Activated CD4-positive, alpha-beta T cell treated with anti-CD3 and anti-CD28 coated beads for 24 hours (primary cell): ENCODE data around the gene CD109.

Experiments used
- DNase-seq, 2 donors: peaks; one replicate each; pipeline ENCODE4 v3.0.0-alpha.2; 2020; ENCODE audit warnings: low read depth in 2 of 2

The CD109 gene

DNA sequence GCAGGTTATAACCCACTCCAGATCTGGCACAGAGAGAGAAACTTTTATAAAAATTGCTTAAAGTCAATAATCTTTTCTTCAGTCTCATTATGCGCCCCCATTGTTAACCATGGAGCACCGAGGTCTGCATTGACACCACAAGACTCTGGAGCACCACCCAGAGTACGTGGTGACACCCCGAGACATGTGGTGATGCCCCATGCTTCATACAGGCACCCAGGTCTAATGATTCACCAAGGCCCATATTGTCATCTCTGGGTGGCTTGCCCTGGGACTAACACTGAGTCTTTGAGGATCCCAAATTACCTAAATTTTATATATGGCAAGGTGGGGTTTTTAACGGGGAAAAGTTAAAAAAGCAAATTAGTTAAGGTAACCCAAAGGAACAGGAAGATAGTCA, 31.1 kb downstream of the CD109 start:
- no peak for DNase-seq

DNA sequence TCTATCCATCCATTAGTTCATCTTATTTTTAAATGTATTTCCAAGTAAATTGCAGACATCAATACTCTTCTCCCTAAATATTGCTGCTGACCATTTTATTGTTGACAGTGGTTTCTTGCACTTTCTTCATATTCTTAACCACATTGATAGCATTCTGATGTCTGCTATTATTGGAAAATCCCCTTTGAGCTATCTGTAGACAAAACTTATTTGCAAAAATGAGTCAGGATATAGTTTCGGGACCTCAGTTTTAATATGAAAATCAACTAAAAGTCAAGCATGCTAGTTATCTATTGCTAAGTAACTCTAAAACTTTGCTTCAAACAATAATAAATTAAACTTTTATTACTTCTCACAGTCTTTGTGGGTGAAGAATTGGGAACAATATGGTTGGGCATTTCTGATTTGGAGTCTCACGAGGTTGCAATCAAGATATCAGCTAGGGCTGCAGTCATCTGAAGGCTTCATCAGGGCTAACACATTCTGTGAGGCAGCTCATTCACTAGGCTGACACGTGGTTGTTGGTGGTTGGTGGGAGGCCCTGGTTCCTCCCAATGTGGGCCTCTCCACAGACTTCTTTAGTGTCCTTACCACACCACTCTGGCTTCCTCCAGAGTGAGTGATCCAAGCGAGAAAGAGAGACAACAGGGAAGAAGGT, 32.7 kb downstream of the CD109 start:
- peak in 1 of 2 donors; percentile 38 for DNase-seq

DNA sequence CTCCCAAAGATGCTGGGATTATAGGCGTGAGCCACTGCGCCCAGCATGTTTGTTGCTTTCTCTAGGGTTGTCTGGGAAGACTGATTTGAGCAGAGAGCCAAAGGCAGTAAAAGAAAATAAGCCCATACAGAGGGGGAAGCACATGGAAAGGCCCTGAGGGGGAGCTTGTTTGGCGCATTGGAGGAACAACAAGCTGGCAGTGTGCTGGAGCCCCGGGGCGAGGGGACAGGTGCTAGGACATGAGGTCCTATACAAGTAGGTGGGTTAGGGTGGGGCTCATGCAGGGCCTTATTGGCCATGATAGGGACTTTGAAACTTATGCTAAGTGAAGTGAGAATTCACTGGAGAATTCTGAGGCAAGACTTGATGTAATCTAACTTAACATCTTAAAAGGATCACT, 35.3 kb downstream of the CD109 start:
- DNase-seq = no peak

DNA sequence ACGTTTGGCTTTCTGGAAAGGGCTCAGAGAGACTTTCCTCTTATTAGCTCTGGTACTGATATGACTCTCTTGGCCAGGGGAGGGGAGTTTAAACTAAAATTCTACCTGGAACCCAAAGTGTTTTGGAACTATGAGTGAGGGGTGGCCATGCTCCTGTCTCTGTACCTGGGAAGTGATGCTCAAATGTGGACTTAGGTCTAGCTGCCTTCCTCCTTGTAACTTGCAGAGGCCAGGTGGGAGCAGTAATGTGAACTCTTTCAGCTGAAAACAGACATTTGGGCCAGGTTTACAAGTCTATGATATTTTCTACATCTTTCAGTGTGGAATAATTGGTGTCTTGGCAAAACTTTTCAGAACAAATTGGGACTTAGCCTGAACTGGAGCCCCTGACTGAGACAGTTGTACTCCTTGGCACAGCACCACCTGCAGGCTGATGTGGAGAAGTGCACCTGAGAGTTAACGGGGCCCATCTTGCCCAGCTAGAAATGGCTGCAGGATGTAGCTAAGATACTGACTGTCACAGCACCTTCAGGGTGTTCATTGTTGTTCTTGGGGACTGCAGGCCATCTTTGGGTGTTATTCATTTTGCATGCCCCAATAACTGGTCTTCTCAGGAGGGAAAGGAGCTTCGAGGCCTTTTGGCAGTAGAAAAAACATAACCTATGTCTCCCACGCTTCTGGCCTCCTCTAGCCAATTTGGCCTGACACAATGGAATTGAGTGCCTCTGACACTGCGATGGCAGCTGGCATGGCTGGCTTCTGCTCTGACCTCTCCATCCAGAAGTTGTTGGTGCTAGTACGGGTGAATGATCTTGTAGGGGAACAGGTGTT, 37.1 kb downstream of the CD109 start:
- DNase-seq = peak; percentile 51 to 62

DNA sequence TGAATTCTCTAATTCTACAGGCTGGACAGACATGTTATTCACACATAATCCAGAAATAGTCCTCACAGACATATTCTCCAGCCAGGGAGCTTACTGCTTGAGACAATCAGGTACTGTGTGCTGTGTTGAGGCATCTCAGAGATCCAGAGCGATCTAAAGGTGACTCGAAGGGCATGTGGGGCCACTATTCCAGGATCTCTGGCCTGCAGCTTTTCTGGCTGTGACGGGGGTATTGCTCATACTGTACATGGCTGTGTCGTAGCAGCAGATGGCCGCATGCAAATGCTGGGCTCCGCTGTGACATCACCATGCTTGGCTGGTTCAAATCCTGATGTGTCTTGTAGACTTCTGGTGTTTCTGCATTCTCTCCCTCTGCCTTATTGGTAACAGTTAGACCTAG, 37.8 kb downstream of the CD109 start:
- DNase-seq = no peak

DNA sequence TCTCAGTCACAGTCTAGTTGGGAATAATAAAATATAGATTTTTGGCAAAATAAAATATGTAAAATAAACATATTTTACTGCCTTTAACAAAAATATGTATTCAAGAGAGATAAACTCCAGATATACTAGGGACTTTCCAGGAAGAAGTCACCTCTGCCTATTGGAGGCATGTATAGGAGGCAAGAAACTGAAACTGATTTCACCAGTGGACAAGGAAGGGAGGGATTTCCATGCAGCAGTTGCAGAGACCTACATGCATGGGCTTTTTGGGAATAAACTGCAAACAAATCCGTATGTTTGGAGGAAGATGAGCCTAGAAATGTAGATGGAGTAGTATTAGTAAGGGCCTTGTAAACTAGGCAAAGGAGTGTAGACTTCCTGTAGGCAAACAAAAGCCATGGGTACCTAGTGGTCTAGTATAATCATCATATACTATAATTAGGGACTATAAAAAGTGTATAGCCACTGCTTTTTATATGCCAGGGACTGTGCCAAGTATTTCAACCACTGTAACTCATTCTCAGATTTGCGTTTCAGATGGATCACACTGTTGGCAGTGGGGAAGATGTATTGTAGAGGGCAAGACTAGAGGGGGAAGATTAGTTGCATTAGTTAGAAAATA, 38.9 kb downstream of the CD109 start:
- DNase-seq = no peak

DNA sequence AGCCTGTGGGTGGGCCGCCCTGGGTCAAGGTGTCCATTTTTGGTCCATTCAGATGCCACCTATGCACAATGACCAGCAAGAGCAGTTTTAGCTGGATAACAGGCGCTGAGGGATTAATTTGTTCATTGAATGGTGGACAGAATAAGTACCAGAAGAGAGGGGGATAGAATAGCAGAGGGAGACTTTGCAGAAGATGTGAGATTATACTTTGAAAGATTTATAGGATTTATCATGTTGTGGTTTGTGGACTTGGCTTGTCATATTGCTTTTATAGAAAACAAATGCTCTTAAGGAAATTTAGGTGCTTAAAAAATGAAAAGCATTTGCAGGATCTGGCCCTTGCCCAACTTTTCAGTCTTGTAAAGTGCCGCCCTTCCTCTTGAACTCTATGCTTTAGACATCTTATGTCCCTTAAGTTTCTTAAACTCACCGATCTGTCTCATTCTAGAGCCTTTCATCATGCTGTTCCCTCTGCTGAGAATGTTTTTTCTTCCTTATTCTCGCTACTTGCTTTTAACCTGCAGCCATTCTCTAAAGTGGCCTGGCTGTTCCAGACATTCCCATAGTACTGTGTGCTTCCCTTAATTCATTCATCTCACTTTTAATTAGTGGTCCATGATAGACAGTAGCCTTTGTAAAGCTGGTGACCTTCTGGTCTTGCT, 42.5 kb downstream of the CD109 start:
- no peak for DNase-seq

DNA sequence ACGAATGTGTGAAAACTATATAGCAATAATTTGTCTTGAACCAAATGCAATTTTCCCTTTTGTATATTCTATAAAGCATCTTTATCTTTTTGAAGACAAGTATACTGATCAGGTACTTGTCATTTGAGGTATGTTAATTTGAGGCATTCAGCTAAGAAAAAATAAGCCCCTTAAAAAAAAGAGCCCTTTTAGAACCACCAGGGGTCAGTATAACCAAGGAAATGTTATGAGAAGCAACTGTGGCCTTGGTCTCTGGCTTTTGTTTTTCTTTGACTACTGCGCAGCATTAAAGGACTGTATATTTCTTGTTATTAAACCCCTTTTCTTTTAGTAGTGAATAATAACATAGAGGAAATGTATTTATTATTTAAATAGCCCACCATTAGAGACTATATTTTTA, 43.1 kb downstream of the CD109 start:
- DNase-seq = no peak

DNA sequence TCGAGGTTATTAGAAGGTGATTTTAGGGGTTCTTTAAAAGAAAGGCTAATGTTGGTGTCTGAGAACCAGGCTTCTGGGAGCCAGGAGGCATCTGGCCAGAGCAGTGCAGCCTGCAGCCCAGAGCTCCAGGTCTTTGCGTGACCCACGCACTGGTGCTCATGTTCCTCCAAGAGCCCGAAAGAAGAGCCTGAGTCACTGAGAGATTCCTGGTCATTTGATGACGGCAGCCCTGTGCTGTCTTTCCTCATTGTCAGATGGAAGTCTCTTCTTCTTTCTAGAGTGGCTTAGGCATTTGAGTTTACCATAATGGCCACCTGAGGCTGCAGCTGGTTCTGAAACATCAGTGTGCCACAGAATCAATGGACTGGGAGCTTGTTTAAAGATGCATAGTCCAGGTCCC, 46.4 kb downstream of the CD109 start:
- DNase-seq = no peak

DNA sequence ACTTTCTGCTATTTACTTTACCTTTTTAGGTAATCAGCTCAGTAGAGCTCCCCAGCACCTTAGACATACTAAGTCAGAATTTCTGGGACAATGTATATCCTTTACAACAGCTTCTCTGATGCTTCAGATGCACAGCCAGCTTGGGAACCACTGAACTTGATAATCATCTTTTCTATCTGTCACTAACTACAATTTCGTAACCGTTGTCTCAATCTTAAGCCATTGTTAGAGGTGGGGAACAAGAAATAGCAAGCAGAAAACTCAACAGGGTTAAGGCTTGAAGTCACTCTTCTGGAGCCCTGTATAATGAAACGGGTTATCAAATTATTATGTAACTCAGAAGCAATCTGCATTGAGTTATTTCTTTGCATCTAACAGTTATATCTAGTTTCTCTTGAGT, 47.1 kb downstream of the CD109 start:
- DNase-seq = no peak

DNA sequence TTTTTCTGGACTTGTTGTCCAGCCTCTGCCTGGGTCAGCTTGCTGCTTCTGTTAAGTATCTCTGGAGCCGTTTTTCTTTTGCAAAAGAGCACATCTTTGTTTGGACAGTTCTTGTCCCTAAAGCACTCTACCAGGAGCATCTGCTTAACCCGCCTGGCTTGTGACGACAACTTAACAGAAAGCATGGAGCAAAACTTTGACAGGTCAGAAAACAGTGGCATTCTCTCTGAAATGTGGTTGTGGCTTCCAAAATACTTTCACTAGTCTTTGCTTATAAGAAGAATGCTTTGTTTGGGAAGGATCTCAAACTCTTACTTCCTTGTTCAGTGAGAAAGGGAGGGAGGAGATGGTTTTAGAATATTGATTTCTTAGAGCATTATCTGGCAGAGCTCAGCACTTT, 47.6 kb downstream of the CD109 start:
- no peak for DNase-seq

DNA sequence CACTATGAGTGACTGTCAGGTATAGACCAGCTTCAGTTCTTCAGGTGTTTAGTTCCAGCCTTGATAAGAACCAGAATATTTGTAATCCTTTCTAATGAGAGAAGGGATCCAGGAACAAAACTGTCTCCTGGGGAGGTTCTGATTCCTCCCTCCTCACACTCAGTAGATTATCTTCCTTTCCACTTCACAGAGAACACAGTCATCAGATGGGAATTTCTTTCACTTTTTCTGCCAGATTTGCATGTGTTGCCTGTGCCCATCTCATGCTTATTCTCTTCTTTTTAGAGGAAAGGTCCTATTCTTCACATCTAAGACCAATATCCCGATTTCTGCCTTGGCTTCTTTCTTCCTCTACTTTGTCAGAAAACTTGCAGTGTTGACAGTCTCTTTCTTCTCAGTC, 50.8 kb downstream of the CD109 start:
- no peak for DNase-seq

DNA sequence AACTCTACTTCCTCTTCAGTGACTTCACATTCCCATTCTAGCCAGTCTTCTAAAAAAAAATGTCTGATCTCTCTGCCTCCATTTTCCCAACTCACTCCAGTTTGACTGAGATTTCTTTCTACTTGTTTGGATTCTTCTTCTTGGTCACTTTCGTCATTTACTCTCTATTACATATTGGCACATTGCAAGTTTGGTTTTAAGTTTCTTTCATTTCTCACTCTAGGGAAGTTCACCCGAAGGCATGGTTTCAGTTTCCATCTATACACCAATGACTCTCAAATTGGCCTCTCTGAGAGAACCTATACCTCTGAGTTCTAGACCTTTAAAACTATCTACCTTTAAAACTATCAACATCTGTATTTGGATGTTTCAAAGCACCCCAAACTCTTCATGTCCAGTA, 51.3 kb downstream of the CD109 start:
- no peak for DNase-seq

DNA sequence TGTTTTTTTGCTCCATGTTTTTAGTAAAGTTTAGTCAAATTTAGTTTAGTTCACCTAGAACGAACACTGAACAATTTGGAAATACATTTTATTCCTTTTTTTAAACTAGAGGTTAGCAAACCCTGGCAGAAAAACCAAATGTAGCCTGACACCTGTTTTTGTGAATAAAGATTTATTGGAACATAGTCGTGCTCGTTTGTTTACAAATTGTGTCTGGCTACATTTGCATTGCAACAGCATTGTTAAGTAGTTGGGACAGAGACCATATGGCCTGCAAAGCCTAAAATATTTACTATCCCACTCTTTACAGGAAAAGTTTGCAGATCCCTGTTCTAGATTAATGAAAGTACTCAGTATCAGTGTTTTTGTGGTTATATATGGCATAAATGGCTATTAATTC, 56.9 kb downstream of the CD109 start:
- DNase-seq = no peak

DNA sequence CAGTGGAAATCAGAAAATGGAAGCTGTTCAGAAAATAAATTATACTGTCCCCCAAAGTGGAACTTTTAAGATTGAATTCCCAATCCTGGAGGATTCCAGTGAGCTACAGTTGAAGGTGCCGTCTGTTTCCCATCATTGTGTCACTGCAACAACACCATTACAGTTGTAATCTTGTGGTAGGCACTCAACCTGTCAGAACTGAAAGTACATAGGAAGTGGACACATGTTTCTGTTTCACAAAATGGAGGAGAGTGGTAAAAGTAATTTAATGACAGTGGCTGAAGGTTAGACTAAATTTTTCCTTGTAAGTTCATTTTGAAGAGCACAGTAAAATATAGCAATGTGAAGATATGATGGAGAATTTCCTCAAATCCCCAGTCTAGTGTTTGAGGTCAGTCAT, 70.0 kb downstream of the CD109 start:
- no peak for DNase-seq

DNA sequence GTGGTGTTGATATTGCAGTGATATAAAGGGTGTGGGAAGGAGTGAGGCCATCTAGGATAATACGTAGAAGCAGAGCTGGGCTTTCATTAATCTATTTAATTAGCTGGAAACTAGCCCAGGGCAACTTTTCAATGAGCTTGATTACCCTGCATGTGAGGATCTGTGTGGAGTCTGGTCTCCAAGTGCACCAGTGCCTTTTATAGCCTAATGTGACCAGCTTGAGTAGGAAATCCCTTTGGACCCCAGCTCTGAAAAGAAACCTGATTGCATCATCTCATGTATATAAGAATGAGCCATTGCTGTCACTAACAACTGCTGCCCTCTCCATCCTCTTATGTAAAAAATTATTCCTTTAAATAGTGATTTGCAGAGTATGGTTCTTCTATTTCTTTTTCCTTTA, 72.6 kb downstream of the CD109 start:
- DNase-seq = no peak

DNA sequence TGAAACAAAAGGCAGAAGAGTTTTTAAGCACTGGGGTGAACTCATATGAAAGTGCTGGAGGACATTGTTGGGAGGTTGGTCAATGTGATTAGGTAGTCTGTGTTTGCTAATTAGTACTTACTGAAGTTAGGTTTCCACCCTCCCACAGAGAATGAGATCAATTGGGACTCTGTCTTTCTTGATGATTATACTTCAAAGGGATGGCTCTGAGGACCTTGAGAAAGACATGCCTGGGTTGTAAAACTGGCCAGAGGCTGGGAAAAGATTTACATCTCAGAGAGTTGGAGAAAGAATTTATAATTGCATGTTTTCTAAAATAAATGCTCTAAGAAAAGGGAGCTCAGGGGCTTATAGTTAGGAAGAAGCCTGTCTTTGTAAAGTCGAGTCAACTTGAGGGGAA, 74.0 kb downstream of the CD109 start:
- no peak for DNase-seq

DNA sequence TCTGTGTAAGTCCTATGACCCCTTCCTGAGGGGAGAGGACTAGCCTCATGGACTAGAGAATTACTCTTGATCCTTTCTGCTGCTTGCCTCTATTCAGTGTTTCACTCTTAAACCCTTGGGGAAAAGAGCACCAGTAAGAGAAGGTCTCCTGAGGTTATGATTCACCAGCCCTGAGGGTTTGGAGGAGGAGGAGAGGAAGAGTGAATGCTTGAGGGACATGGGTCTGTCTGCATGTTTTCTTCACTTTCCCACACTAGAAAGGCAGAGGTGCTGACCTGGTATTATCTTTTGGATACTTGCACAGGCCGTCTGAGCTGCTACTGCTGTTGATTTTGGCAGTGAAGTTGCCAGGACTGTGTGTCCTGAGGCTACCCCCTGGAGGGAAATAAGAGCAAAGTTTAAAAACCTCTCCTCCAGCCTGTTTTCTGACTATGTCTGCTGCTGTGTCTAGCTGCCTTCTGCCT, 78.3 kb downstream of the CD109 start:
- DNase-seq = no peak

DNA sequence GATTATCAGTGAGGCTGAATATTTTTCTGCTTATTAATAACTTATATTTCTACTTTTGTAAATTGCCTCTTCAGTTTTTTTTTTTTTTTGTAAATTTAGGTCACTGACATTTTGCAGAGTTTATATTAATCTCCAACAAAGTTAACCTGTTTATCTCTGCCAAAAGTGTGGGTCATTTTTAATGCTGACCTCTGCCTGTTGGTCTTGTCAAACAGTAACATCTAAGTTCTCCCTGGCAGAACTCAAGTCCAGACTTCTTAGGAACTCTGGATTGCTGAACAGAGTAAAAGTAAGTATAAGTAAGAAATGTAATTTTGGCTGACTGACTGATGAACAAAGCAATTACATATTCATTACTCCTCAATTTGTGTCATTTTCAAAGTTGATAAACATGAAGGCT, 83.9 kb downstream of the CD109 start:
- no peak for DNase-seq

DNA sequence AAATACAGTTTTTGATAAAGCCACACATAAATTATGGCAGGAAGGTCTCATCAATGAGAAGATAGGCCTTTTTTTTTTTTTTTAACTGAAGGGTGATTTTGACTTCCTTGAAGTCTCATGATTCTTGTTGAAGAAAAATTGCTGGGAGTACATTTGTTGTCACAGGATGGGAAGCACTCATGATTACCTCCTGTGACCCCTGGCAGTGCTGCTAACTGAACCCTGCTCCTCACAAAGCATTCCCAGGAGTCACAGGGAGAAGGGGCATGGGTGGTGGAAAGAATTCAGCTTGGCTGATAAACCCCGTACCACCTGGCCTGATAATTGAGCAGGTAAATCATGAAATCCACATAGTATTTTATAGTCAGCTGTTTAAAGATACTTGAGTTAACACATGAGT, 86.9 kb downstream of the CD109 start:
- DNase-seq = no peak

DNA sequence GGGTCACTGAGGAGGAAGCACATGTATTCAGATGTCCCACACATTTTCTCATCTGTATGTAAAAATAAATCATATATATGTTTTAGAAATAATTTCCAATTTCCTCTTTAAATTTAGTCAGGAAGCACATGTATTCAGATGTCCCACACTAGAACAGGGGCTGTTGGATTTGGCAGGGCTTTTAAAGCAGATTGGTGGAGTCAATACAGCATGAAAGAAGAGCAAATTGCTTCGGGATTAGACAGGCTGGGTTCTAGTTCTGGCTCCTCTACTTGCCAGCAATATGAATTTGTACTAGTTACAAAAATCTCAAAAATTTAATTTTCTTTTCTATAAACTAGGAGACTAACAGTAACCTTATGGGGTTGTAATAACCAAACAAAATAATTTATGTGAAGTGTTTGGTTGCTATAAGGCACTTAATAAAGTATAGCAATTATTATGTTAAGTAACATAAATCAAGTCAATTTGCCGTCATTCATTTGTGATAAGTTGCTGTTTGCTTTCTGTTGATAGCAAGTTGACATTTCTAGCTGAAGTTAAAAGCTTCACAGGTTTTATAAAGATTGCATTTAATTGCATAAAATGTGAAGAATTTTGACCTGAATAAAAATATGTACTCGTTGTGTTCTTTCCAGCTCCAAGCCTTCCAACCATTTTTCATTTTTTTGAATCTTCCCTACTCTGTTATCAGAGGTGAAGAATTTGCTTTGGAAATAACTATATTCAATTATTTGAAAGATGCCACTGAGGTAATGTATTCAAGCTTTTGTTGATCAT, 88.9 kb downstream of the CD109 start:
- DNase-seq = no peak

DNA sequence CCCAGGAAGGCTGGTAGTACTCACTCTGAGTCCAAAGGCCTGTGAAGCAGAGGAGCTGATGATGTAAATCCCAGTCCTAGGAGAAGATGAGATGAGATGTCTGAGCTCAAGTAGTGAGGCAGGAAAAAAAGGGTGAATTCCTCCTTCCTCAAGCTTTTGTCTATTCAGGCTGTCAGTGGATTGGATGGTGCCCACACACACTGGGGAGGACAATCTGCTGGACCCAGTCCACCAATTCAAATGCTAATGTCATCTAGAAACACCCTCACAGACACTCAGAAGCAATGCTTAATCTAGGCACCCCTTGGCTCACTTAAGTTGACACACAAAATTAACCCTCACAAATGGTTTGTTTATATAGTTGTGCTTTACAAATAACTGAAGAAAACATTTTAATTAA, 94.6 kb downstream of the CD109 start:
- no peak for DNase-seq
